ENCODE measurements around the gene TP53AIP1.

DNA sequence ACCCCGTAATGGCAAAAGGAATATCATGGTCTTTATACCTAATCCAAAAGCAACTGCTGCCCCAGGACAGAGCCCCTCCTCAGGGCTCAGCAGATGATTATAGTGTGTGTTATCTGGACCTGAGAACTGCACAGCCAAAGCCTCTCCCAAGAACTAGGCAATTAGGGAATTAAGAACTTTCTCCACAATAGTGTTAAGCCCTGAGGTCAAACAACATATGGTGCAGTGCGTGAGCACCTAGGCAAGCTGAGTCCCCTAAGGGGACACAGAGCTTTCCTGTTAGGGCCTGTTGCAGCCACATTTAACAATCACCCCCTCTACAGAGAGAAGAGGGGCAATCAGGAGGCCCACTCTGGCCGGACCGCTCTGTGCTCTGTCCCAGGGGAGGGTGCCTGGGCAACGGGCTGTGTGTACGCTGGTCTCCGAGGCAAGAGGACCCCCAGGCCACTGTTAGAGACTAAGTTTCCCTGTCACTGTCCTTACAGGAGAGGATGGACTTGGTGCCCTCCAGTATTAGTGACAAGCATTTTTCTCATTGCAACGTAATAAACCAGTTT lies 52.9 kb downstream of the TP53AIP1 start:
- no peak for TF ChIP-seq POLR2A (IDR thresholded peaks at IDR 0.05; ENCODE audit: extremely low read depth, insufficient read length)
- TF ChIP-seq, protein P1, sequence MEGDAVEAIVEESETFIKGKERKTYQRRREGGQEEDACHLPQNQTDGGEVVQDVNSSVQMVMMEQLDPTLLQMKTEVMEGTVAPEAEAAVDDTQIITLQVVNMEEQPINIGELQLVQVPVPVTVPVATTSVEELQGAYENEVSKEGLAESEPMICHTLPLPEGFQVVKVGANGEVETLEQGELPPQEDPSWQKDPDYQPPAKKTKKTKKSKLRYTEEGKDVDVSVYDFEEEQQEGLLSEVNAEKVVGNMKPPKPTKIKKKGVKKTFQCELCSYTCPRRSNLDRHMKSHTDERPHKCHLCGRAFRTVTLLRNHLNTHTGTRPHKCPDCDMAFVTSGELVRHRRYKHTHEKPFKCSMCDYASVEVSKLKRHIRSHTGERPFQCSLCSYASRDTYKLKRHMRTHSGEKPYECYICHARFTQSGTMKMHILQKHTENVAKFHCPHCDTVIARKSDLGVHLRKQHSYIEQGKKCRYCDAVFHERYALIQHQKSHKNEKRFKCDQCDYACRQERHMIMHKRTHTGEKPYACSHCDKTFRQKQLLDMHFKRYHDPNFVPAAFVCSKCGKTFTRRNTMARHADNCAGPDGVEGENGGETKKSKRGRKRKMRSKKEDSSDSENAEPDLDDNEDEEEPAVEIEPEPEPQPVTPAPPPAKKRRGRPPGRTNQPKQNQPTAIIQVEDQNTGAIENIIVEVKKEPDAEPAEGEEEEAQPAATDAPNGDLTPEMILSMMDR (IDR thresholded peaks at IDR 0.05; ENCODE audit: low read depth, low read length) = no peak
